Mucosa of descending colon (tissue), 3 donors: ENCODE results near the gene RHOXF2. TPM values are rescaled to one million over a fixed set of nuclear protein-coding genes. Genes with fewer than 3 reads are reported as not detected.
"Not testable (repeated sequence)": the region's sequence is repeated elsewhere in the genome, so short reads cannot be mapped to it uniquely, and the experiment has no call there.

Experiments used
- ATAC-seq: fragments of 200-7000 bp; cut with Tn5 transposase; one replicate; pipeline ENCODE4 v1.9.1; 2020; ENCODE audit warnings: mild to moderate bottlenecking, moderate library complexity
- DNase-seq, 3 donors: peaks; one replicate each; pipeline ENCODE4 v3.0.0-alpha.2; 2020
- H3K36me3 ChIP-seq: fragments of 200-600 bp; one replicate; pipeline ENCODE4 v1.8.0; 2021; ENCODE audit warnings: low read depth, mild to moderate bottlenecking
- H3K4me1 ChIP-seq: fragments of 200-600 bp; one replicate; pipeline ENCODE4 v1.8.0; 2021; ENCODE audit warnings: low read depth, mild to moderate bottlenecking
- H3K4me3 ChIP-seq: fragments of 200-600 bp; one replicate; pipeline ENCODE4 v1.8.0; 2021; ENCODE audit warnings: mild to moderate bottlenecking
- H3K9me3 ChIP-seq: fragments of 200-600 bp; one replicate; pipeline ENCODE4 v1.8.0; 2021; ENCODE audit warnings: mild to moderate bottlenecking
- CTCF ChIP-seq: fragments of 200-600 bp; IDR thresholded peaks from one replicate; pipeline ENCODE4 v1.8.0; 2022; ENCODE audit warnings: antibody characterized with exemption, mild to moderate bottlenecking
- intact Hi-C, 2 donors: fragments of 100-400 bp; cut with DNase I in 1 of 2; cut with micrococcal nuclease in 1 of 2; formaldehyde crosslinking; loops; one replicate each; pipeline versions ENCODE4 v1.11.0 to v1.11.1; 2022; cut with DNase I, micrococcal nuclease
- total RNA-seq, 3 donors: library from RNA; stranded (reverse); fragmentation: NEBNext Ultra II Directional in 2 of 3; extraction: Animal tissue kit (Norgen Biotek cat#: 25700) in 2 of 3; gene quantifications; one replicate each; pipeline versions ENCODE4 v1.2.1 to v1.2.4, GENCODE V29; 2021 to 2023
- donor health status: DM: no; HTN: no; CAD: no; lungs with moderate emphysema.
- donor health status: DM: no; HTN: no; CAD: no.
- donor health status: DM: no; HTN: yes; CAD: no.

The RHOXF2 gene
- total RNA-seq, 3 donors from 2014 or later: not detected

GRCh38 chrX:120145295-120145925, 13.0 kb upstream of the RHOXF2 start:
- ATAC-seq (no peak), DNase-seq (no peak)
- Histone ChIP-seq H3K4me3 (no peak overlapping the region), H3K4me1 (no peaks in the 10 kb centered on the region), H3K9me3 (no peaks in the 10 kb centered on the region), H3K36me3 (no peaks in the 10 kb centered on the region)
- no peak for TF ChIP-seq CTCF
- intact Hi-C loops: no loop called here

GRCh38 chrX:120146323-120146722, 12.1 kb upstream of the RHOXF2 start:
- H3K36me3 ChIP-seq, intact Hi-C loops, H3K4me1 ChIP-seq, H3K9me3 ChIP-seq, ATAC-seq, H3K4me3 ChIP-seq, DNase-seq: not testable (repeated sequence)

GRCh38 chrX:120147537-120147936, 10.9 kb upstream of the RHOXF2 start:
- no peak for TF ChIP-seq CTCF
- H3K4me3 ChIP-seq: no peak overlapping the region
- no peaks in the 10 kb centered on the region for H3K9me3 ChIP-seq
- no peaks in the 10 kb centered on the region for H3K36me3 ChIP-seq
- DNase-seq: no peak
- H3K4me1 ChIP-seq: no peaks in the 10 kb centered on the region
- intact Hi-C loops: no loop called here
- ATAC-seq: no peak

- H3K36me3 ChIP-seq, intact Hi-C loops, H3K9me3 ChIP-seq, H3K4me3 ChIP-seq, H3K4me1 ChIP-seq, DNase-seq: not testable (repeated sequence)
- ATAC-seq: peak; percentile 42
Observed at GRCh38 chrX:120150109-120150744, 8.2 kb upstream of the RHOXF2 start.

- H3K4me1 ChIP-seq, ATAC-seq, H3K4me3 ChIP-seq, intact Hi-C loops, H3K9me3 ChIP-seq, H3K36me3 ChIP-seq, DNase-seq: not testable (repeated sequence)
Observed at GRCh38 chrX:120159086-120159485, 673 bp downstream of the RHOXF2 start.

- intact Hi-C loops, H3K4me3 ChIP-seq, H3K36me3 ChIP-seq, H3K9me3 ChIP-seq, DNase-seq, ATAC-seq, H3K4me1 ChIP-seq: not testable (repeated sequence)
Observed at GRCh38 chrX:120193254-120193653, 34.8 kb downstream of the RHOXF2 start.

- DNase-seq, intact Hi-C loops, H3K4me3 ChIP-seq, H3K36me3 ChIP-seq, H3K9me3 ChIP-seq, H3K4me1 ChIP-seq, ATAC-seq: not testable (repeated sequence)
Observed at GRCh38 chrX:120193720-120194119, 35.3 kb downstream of the RHOXF2 start.

- H3K4me1 ChIP-seq, H3K9me3 ChIP-seq, intact Hi-C loops, DNase-seq, H3K4me3 ChIP-seq, H3K36me3 ChIP-seq, ATAC-seq: not testable (repeated sequence)
Observed at GRCh38 chrX:120195786-120196185, 37.4 kb downstream of the RHOXF2 start.

- DNase-seq, H3K4me1 ChIP-seq, ATAC-seq, H3K9me3 ChIP-seq, H3K36me3 ChIP-seq, intact Hi-C loops, H3K4me3 ChIP-seq: not testable (repeated sequence)
Observed at GRCh38 chrX:120196626-120197283, 38.3 kb downstream of the RHOXF2 start.
